SU-DHL-6 (cell line): ENCODE results near the gene APBA3.

ENCODE experiments used
- H2AFZ ChIP-seq: fragments of 200-600 bp; sonication (generic); 2 replicates; pipeline ENCODE4 v1.6.1; 2014; ENCODE audit warnings: low read depth, mild to moderate bottlenecking, moderate library complexity, mixed read lengths, antibody characterized with exemption, low read length; ENCODE audit not compliant: severe bottlenecking
- H3F3A ChIP-seq: fragments of 200-600 bp; shearing (Covaris generic); 2 replicates; pipeline ENCODE4 v1.6.0; 2016; ENCODE audit warnings: antibody characterized with exemption, mild to moderate bottlenecking; ENCODE audit not compliant: insufficient read depth
- H3K27ac ChIP-seq: fragments of 200-600 bp; sonication (generic); 2 replicates; pipeline ENCODE4 v1.5.1; 2016; ENCODE audit warnings: low read depth, mild to moderate bottlenecking, low read length, moderate library complexity, mixed read lengths
- H3K27me3 ChIP-seq: fragments of 200-600 bp; sonication (generic), shearing (Covaris generic); 2 replicates; pipeline ENCODE4 v1.6.0; 2014; ENCODE audit warnings: mild to moderate bottlenecking, low read length
- H3K36me3 ChIP-seq: fragments of 200-600 bp; sonication (generic); 2 replicates; pipeline ENCODE4 v1.6.1; 2014; ENCODE audit warnings: mild to moderate bottlenecking, low read length, mixed read lengths
- H3K4me2 ChIP-seq: fragments of 300-600, 200-600 bp; shearing (Covaris generic), sonication (generic); 2 replicates; pipeline ENCODE4 v1.6.0; 2014; ENCODE audit warnings: low read length, low read depth, mild to moderate bottlenecking; ENCODE audit not compliant: poor library complexity, severe bottlenecking
- H3K4me3 ChIP-seq: fragments of 200-600 bp; sonication (generic); 2 replicates; pipeline ENCODE4 v1.5.1; 2014; ENCODE audit warnings: antibody characterized with exemption, low read length, mild to moderate bottlenecking, mixed read lengths; ENCODE audit not compliant: insufficient read depth, poor library complexity, severe bottlenecking
- H3K79me2 ChIP-seq: fragments of 200-600 bp; sonication (generic); 2 replicates; pipeline ENCODE4 v1.6.1; 2014; ENCODE audit warnings: mild to moderate bottlenecking, low read length, moderate library complexity; ENCODE audit not compliant: insufficient read depth
- H3K9ac ChIP-seq: fragments of 200-600 bp; sonication (generic); 2 replicates; pipeline ENCODE4 v1.7.0; 2014; ENCODE audit warnings: mild to moderate bottlenecking, low read length
- H3K9me2 ChIP-seq: fragments of 200-600 bp; sonication (generic); replicated peaks from 2 replicates; pipeline ENCODE4 v1.6.1; 2014; ENCODE audit warnings: low read length; ENCODE audit not compliant: insufficient read depth
- H3K9me3 ChIP-seq: fragments of 200-600 bp; sonication (generic); 2 replicates; pipeline ENCODE4 v1.6.1; 2014; ENCODE audit warnings: low read length, mixed read lengths; ENCODE audit not compliant: insufficient read depth
- H4K20me1 ChIP-seq: fragments of 200-600 bp; sonication (generic); 2 replicates; pipeline ENCODE4 v1.6.1; 2014; ENCODE audit warnings: low read depth, mild to moderate bottlenecking, antibody characterized with exemption, low read length, moderate library complexity, mixed read lengths
- EZH2phosphoT487 ChIP-seq: fragments of 200-600 bp; sonication (generic), shearing (Covaris generic); conservative IDR thresholded peaks from 2 replicates; pipeline ENCODE4 v1.6.1; 2018; ENCODE audit warnings: mild to moderate bottlenecking, antibody characterized with exemption, low read length, moderate library complexity, mixed read lengths
- TF ChIP-seq, protein P1 (sequence below): fragments of 200-600 bp; sonication (generic); IDR thresholded peaks from one replicate; pipeline ENCODE4 v1.5.1; 2017; ENCODE audit warnings: antibody characterized with exemption, mild to moderate bottlenecking, low read length, moderate library complexity; ENCODE audit not compliant: insufficient read depth, poor library complexity, severe bottlenecking

APBA3 gene

DNA sequence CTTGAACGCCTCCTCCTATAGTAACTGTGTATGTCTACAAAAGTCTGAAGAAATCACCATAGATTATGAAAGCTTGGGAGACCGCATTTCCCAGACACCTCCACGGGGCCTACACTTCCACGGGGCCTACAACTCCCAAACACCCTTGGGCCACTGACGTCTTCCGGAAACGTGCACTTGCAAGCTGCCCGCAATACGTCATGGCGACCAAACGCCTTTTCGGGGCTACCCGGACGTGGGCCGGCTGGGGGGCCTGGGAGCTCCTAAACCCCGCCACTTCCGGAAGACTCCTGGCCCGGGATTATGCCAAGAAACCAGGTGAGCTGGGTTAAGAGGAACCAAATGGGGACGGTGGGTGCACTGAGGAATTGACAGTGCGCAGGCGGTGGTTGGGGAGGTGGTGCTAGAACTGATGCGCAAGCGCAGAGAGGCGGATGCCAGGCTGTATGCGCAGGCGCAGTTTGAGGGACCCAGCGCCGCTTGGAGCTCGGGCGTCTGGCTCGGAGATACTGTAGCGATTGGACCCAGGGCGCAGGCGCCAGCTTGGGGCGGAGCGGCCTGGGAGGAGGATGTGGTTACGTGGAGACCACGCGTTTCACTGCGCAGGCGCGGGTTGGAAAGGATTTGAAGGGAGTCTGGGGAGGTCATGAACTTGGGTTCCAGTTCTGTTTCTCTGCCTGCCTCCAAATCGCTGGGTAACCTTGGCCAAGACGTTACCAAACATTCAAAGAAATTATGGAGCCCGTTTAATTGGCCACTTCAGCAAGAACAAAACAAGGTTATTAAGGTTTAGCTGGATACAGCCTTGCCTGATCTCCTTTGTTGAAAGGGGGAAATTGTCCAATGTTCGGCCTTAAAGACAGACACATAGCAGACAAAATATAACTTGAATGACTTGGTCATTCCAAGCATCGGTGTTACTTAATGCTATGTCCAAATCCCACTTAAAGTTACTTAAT, 1.3 kb upstream of the APBA3 start, which contains the start of gene MRPL54:
MRPL54 (plus strand) TSS at position 182 of the 959 bp plus-strand sequence; CDS start at position 201, 19 bp downstream.
- H4K20me1 ChIP-seq = no peaks in the 10 kb centered on the region
- H3K4me2 ChIP-seq = peak within 1 kb of the TSS; percentile 69
- peak within 1 kb of the TSS; percentile 92 for H2AFZ ChIP-seq
- no peaks in the 10 kb centered on the region for H3K36me3 ChIP-seq
- H3K27ac ChIP-seq = peak within 1 kb of the TSS; percentile 94
- no peaks in the 10 kb centered on the region for H3K9me3 ChIP-seq
- peak within 1 kb of the TSS; percentile 91 for H3K4me3 ChIP-seq
- TF ChIP-seq EZH2phosphoT487 = no peak
- TF ChIP-seq, protein P1, sequence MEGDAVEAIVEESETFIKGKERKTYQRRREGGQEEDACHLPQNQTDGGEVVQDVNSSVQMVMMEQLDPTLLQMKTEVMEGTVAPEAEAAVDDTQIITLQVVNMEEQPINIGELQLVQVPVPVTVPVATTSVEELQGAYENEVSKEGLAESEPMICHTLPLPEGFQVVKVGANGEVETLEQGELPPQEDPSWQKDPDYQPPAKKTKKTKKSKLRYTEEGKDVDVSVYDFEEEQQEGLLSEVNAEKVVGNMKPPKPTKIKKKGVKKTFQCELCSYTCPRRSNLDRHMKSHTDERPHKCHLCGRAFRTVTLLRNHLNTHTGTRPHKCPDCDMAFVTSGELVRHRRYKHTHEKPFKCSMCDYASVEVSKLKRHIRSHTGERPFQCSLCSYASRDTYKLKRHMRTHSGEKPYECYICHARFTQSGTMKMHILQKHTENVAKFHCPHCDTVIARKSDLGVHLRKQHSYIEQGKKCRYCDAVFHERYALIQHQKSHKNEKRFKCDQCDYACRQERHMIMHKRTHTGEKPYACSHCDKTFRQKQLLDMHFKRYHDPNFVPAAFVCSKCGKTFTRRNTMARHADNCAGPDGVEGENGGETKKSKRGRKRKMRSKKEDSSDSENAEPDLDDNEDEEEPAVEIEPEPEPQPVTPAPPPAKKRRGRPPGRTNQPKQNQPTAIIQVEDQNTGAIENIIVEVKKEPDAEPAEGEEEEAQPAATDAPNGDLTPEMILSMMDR = no peak
- no peaks in the 10 kb centered on the region for H3K9me2 ChIP-seq
- H3K79me2 ChIP-seq = peaks cover 23% of the 10 kb centered on the region
- H3K27me3 ChIP-seq = no peaks in the 10 kb centered on the region
- H3K9ac ChIP-seq = peak within 1 kb of the TSS; percentile 87
- H3F3A ChIP-seq = peaks cover 10% of the 10 kb centered on the region

DNA sequence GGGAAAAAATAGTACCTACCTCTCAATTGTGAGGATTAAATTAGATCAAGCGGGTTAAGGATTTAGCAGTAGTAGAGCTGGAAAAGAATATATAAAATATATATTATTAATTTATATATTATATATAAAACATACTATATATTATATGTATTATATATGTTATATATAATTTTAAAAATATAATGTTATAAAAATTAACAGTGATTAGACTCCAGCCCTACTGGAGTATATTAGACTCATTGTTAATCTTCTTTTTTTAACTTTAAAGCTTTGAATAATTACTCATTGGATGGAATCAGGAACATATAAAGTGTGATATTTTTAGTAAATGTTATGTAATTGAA, 610 bp upstream of the APBA3 start:
- Histone ChIP-seq H3K36me3 (no peaks in the 10 kb centered on the region), H3K27me3 (no peaks in the 10 kb centered on the region), H3K9ac (peak overlapping the region; percentile 87), H3K79me2 (peaks cover 23% of the 10 kb centered on the region), H3K27ac (peak overlapping the region; percentile 94), H3K4me2 (peak overlapping the region; percentile 69), H3K9me2 (no peaks in the 10 kb centered on the region), H2AFZ (peak overlapping the region; percentile 92), H3F3A (peaks cover 10% of the 10 kb centered on the region), H4K20me1 (no peaks in the 10 kb centered on the region), H3K9me3 (no peaks in the 10 kb centered on the region), H3K4me3 (peak overlapping the region; percentile 91)
- TF ChIP-seq, protein P1 = no peak
- TF ChIP-seq EZH2phosphoT487 = no peak

- H3K36me3 ChIP-seq = no peaks in the 10 kb centered on the region
- H3K27ac ChIP-seq = peak overlapping the region; percentile 94; the same call in 1 of the 2 replicates
- H3K9ac ChIP-seq = peak overlapping the region; percentile 73
- H3K4me3 ChIP-seq = peak overlapping the region; percentile 76
- H3K9me2 ChIP-seq = no peaks in the 10 kb centered on the region
- no peaks in the 10 kb centered on the region for H3K27me3 ChIP-seq
- TF ChIP-seq EZH2phosphoT487 = no peak
- TF ChIP-seq, protein P1 = no peak
- H3K79me2 ChIP-seq = peaks cover 23% of the 10 kb centered on the region
- H3K9me3 ChIP-seq = no peaks in the 10 kb centered on the region
- H4K20me1 ChIP-seq = no peaks in the 10 kb centered on the region
- H3F3A ChIP-seq = peaks cover 10% of the 10 kb centered on the region
- H2AFZ ChIP-seq = peak overlapping the region; percentile 92
- H3K4me2 ChIP-seq = peak overlapping the region; percentile 69
Observed at GRCh38 chr19:3760871-3761361, 576 bp downstream of the APBA3 start.
